Measurements from ENCODE around the gene ACAP1. TPM values are rescaled to one million over a fixed set of nuclear protein-coding genes. Genes with fewer than 3 reads are reported as not detected.
A peak's percentile ranks its signal among the peaks of the same experiment; 100 is the strongest.

The ACAP1 gene
- total RNA-seq, 4 donors from 2014 or later, result 0.70 to 12.4 (median 4.5) TPM

DNA sequence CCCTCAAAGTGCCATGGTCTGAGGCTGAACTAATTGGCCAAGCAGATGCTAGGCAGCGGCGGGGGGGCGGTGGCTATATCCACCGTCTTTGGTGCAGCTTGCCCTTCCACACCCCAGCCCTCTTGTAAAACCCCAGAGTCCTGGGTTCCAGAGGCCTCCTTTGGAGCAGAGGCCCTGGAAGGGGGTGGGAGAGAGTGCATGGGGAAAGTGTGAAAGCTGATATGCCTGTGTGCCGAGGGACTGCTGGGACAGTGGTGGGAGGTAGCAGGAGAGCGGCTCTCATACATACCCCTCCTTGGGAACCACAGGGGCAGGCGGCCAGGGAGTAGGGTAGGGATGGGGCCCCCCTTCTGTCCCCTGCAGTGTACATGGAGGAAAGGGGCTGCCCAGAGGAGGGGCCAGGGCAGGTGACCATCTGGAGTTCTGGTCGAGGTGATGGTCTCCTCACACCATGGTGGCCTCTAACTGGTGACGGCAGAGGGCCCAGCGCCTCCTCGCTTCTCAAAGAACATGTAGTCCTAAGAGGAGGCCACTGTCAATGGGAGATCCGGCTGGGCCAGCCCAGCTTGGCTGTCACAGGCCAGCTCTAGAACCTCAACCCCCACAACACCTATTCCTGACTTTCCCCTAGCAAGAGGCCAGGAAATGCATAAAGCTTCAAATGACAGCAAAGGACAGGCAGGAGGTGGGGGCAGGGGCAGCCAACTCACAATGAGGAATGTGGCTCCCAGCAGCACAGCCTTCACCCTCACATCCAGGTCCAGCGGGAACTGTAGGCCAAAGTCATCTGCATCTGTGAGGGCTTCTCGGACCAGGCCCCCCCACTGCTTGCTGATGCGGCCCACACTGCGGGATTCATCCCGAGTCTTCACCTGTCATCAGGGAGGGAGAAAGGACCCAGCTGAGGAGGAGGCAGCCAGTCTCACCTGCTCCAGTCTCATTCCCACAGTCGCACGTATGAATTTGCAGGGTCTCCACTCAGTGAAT lies 53.9 kb downstream of the ACAP1 start:
- Histone ChIP-seq H3K27me3 (no peaks in the 10 kb centered on the region), H3K4me3 (no peak overlapping the region), H3K4me1 (peaks cover 18% of the 10 kb centered on the region), H3K36me3 (peaks cover 48% of the 10 kb centered on the region), H3K9me3 (no peaks in the 10 kb centered on the region), H3K27ac (no peak overlapping the region)
- 98% methylated on average over 13 of the region's 19 CpGs for WGBS
- TF ChIP-seq POLR2AphosphoS5 (IDR thresholded peaks at IDR 0.05), result no peak
- DNase-seq (ENCODE audit: low spot score in 2 of 2), result no peak

DNA sequence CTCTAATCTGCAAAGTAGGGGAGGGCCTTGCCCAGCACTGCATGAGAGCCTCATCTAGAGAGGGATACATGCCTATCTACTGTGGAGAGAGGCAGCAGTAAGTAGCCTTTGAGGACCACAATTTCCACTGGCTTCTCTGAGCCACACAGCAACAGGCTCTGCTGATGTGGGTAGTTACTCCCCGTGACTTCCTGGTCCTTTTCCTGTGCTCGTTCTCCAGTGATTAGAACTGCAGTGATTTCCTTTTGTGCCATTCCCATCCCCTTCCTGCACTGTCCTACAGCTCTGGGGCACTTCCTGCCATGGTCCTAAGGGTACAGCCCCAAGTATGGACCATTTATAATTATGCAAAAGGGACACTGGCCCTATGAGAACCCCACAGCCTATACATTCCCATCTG lies 55.0 kb downstream of the ACAP1 start:
- WGBS, result 68% methylated on average over 2 of the region's 2 CpGs
- Histone ChIP-seq H3K27ac (no peak overlapping the region), H3K4me1 (peaks cover 20% of the 10 kb centered on the region), H3K9me3 (no peaks in the 10 kb centered on the region), H3K27me3 (no peaks in the 10 kb centered on the region), H3K36me3 (peaks cover 44% of the 10 kb centered on the region), H3K4me3 (no peak overlapping the region)
- TF ChIP-seq EP300 (IDR thresholded peaks at IDR 0.05), result no peak
- no peak for TF ChIP-seq POLR2A (IDR thresholded peaks at IDR 0.05)
- TF ChIP-seq, protein P1, sequence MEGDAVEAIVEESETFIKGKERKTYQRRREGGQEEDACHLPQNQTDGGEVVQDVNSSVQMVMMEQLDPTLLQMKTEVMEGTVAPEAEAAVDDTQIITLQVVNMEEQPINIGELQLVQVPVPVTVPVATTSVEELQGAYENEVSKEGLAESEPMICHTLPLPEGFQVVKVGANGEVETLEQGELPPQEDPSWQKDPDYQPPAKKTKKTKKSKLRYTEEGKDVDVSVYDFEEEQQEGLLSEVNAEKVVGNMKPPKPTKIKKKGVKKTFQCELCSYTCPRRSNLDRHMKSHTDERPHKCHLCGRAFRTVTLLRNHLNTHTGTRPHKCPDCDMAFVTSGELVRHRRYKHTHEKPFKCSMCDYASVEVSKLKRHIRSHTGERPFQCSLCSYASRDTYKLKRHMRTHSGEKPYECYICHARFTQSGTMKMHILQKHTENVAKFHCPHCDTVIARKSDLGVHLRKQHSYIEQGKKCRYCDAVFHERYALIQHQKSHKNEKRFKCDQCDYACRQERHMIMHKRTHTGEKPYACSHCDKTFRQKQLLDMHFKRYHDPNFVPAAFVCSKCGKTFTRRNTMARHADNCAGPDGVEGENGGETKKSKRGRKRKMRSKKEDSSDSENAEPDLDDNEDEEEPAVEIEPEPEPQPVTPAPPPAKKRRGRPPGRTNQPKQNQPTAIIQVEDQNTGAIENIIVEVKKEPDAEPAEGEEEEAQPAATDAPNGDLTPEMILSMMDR (IDR thresholded peaks at IDR 0.05), result no peak
- no peak for TF ChIP-seq POLR2AphosphoS5 (IDR thresholded peaks at IDR 0.05)
- DNase-seq (ENCODE audit: low spot score in 2 of 2), result no peak

DNA sequence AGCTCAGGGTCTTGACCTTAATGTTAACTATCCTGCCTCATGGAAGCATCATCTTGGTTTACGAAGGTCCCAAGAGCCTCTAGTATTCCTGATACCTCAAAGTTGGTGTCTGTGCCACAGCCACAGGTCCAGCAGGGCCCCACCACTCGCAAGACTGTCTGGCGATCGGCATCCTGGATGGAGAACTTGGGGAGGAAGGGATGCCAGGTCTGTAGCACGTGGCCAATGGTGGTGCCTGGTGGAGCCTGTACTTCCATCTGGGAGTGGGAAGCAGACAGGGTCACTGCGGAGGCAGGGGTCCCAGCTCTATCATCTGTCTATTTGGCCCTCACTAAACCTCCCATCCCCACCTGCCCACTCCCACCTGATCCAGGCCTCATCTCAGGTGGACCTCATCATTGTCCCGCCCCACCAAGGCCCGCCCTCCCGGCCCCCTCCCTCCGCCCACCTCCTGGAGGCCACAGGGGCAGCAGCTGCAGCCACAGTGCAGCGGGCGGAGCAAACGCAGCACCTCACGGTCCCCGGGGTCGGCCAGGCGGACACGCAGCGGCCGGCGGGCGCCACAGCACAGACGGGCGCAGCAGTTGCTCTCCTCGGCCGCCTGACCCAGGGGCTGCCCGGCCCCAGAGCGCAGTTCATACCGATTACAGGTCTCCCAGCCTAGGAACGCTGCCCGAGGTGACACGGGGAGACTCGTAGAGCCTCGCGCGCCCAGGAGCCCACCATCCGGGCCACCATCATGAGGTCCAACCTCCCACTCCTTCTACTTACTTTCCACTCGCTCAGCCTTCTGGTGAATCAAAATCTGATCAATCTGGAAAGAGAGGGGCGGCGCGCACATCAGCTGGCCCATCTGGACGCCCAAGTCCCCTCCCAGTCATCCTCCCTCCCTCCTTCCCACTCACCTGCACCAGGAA lies 56.6 kb downstream of the ACAP1 start:
- TF ChIP-seq EP300 (IDR thresholded peaks at IDR 0.05), result no peak
- Histone ChIP-seq H3K27ac (no peak overlapping the region), H3K27me3 (no peaks in the 10 kb centered on the region), H3K36me3 (peaks cover 32% of the 10 kb centered on the region), H3K4me3 (peak overlapping the region; percentile 75), H3K9me3 (no peaks in the 10 kb centered on the region), H3K4me1 (peaks cover 20% of the 10 kb centered on the region)
- WGBS, result 79% methylated on average over 25 of the region's 42 CpGs
- no peak for DNase-seq (ENCODE audit: low spot score in 2 of 2)

DNA sequence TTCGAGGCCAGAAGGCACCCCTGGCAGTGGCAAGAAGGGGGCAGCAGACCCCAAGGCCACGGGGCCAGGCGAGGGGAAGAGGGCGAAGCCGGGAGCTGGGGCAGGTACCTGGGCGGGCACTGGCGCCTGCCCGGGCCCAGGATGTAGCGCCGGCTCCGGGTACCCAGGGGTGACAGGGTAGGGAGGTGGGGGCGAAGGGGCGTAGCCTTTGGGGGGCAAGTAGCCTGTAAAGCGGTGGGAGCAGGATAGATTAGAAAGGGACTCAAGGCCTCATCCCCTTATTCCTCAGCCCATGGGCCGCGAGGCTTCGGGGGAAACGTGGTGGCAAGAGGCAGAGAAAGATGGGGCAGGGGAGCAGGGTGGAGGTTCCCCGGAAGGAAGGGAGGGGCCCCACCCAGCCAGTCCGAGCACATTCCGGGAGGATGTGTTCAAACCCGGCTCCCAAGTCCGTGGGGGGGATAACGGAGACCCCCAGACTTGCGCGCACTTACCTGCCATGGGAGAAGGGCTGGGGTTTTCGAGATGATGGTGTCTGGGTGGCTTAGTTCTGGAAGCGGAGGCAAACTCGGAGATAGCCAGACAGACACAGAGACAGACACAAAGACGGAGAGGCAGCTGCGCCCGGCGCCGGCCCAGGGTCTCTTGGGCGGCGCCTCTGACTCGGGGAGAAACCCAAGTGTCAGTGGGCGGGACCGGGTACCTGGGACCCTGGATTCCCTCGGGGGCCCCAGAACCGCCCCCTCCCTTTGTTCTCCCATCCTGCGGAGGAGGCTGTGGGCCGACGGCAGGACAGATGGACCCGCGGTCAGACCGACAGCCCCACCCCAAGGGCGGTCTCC lies 57.5 kb downstream of the ACAP1 start:
- DNase-seq (ENCODE audit: low spot score in 2 of 2), result no peak
- Histone ChIP-seq H3K9me3 (no peaks in the 10 kb centered on the region), H3K4me3 (peak overlapping the region; percentile 75), H3K4me1 (peaks cover 20% of the 10 kb centered on the region), H3K27ac (peak overlapping the region; percentile 80), H3K27me3 (no peaks in the 10 kb centered on the region), H3K36me3 (peaks cover 23% of the 10 kb centered on the region)
- TF ChIP-seq, protein P1 (IDR thresholded peaks at IDR 0.05), result no peak
- no peak for TF ChIP-seq POLR2AphosphoS5 (IDR thresholded peaks at IDR 0.05)
- no peak for TF ChIP-seq POLR2A (IDR thresholded peaks at IDR 0.05)
- TF ChIP-seq EP300 (IDR thresholded peaks at IDR 0.05), result no peak
- WGBS, result 4% methylated on average over 36 of the region's 48 CpGs

DNA sequence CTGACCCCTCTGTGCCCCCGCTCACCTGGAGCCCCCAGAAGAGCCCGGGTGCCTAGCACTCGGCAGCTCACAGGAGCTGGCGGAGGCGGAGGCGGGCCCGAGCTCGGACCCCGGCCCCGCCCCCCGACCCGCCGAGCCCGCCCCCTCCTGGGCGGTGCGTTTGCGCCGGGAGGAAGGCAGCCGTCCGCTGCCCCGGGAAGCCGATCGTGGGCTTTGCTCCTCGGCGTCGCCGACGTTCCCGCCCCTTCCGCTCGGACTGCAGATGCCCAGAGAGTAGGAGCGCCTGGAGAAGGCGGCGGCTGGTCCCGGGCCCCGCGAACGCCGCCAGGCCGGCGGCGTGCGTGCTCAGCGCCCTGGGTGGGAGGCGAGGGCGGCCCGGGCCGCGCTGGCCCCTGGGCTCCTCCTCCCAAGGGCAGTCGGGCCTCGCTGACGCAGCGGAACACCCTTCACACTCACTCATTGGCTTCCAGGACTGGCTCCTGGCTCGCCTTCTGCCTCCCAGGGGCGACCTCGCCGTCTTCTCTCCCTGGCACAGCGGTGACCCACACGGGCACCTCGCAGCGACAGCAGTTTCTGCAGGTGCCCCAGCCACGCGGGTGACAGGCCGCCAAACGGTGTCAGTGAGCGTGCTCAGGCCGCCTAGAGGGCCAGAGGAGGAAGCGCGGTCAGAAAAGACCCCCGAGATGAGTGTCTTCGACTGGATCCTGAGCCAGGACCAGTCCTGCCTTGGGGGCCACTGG lies 58.3 kb downstream of the ACAP1 start, which contains the start of gene PLSCR3:
Gene PLSCR3 (minus strand): TSS at position 74 of the 740 bp plus-strand sequence. CDS start 415 bp downstream, outside the sequence.
- 0% methylated on average over 7 of the region's 71 CpGs for WGBS
- peaks cover 20% of the 10 kb centered on the region for H3K4me1 ChIP-seq
- peak; percentile 90 to 92 for DNase-seq (ENCODE audit: low spot score in 2 of 2)
- peak within 1 kb of the TSS; percentile 80 for H3K27ac ChIP-seq
- peaks cover 15% of the 10 kb centered on the region for H3K36me3 ChIP-seq
- TF ChIP-seq POLR2A (IDR thresholded peaks at IDR 0.05), result peak; percentile 25 to 65
- TF ChIP-seq, protein P1 (IDR thresholded peaks at IDR 0.05), result no peak
- TF ChIP-seq EP300 (IDR thresholded peaks at IDR 0.05), result no peak
- peak in 1 of 3 donors; percentile 22 for TF ChIP-seq POLR2AphosphoS5 (IDR thresholded peaks at IDR 0.05)
- no peaks in the 10 kb centered on the region for H3K9me3 ChIP-seq
- H3K4me3 ChIP-seq, result peak within 1 kb of the TSS; percentile 75
- H3K27me3 ChIP-seq, result no peaks in the 10 kb centered on the region
